Measurements from ENCODE around the gene MAS1L.
"Not testable (repeated sequence)": the region's sequence is repeated elsewhere in the genome, so short reads cannot be mapped to it uniquely, and the experiment has no call there.

The MAS1L gene

DNA sequence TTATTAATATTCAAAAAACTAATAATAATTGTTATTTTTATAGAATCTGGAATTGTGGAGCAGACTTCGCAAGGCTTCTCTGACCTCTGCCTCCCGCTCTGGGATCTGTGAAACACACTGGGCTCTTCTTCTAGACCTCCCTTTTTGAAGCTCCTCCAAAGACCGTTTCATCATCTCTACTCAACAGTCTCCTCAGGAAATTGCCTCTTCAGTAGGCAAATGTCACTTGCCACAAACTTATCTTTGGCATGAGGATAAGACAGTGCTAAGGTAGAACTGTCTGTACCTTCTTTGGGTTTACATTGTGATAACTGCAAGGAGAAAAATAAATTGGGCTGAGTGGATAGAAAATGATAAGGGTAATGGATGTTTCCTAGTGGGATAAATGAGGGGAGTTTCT is 2.3 kb upstream of the MAS1L start:
- no peak for DNase-seq
- in situ Hi-C loops (cut with HindIII; ENCODE audit: low pct_ligation_motif_present, low pct_unique_long_range_greater_than_20kb, low sequenced_read_pairs) = no loop called here

DNA sequence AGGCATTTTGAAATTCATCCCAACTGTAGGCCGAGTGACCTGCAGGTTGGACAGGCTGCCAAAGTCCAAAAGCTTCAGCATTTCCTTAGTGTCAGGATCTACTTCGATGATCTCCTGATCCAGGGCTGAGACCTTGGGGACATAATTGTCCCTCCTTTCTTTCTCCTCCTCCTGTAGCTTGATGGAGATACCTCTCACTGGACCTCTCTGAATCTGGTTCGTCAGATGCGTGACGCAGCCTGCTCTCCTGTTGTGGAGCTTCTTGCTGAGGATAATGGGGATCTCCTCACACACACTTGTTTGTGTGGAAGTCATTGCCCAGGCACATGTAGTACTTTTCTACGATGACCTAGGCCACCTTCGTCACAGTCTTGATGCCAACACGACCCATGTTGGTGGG is 1.5 kb upstream of the MAS1L start:
- in situ Hi-C loops (cut with HindIII; ENCODE audit: low pct_ligation_motif_present, low pct_unique_long_range_greater_than_20kb, low sequenced_read_pairs) = no loop called here

DNA sequence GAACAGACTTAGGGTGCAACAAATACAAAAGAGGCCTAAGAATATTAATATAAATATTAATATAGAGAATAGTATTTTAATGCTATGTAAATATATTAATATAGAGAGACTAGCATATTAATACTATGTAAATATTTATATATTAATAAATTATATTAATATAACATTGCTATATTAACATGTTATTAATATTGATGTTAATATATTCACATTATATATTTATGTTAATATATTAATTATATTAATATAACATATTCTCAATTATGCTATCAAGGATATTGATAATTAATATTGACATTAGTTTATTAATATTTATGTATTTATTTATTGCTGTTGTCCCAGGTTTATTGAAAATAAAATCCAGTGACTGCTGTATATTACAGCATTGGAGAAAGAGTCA is 1.1 kb upstream of the MAS1L start:
- DNase-seq = no peak
- in situ Hi-C loops (cut with HindIII; ENCODE audit: low pct_ligation_motif_present, low pct_unique_long_range_greater_than_20kb, low sequenced_read_pairs) = no loop called here

More for the DNA sequence above, 1.5 kb upstream of the MAS1L start:
- DNase-seq = no peak

DNA sequence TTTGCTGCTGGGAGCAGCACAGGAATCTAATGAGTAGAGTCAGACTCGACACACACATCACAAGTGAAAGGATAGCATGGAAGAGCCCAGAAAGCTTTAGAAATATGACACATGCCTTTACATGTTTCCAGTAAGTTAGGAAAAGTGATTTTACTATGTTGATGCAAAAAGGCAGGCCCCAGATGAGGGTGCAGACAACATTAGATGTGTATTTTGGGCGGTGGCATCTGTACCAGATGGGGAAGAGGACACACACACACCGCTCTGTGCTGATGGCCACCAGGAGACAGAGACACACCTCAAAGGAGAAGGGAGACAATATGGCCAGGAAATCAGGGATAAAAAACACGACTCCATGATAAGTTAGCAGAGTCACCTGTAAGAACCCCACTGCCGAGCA is 625 bp downstream of the MAS1L start:
- in situ Hi-C loops (cut with HindIII; ENCODE audit: low pct_ligation_motif_present, low pct_unique_long_range_greater_than_20kb, low sequenced_read_pairs) = no loop called here
- no peak for DNase-seq

DNA sequence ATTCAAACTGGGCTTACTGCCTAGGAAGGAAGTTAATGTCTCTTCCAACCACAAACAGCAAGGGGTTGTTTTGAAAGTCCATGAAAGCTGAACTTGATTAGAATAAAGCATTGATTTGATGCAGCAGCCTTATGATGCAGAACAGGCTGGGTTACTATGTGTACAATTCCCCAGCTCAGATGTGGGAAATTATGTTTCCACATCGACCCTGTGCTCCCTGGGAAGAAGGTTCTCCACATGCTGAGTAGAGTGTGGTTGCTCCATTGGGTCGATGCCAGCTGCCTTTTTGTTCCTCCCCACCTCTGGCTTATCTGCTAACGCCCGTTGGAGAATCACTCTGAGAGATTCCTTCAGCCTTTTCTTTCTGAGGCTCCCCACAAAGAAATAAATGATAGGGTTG is 1.2 kb downstream of the MAS1L start:
- in situ Hi-C loops (cut with HindIII; ENCODE audit: low pct_ligation_motif_present, low pct_unique_long_range_greater_than_20kb, low sequenced_read_pairs) = no loop called here
- DNase-seq = no peak

DNA sequence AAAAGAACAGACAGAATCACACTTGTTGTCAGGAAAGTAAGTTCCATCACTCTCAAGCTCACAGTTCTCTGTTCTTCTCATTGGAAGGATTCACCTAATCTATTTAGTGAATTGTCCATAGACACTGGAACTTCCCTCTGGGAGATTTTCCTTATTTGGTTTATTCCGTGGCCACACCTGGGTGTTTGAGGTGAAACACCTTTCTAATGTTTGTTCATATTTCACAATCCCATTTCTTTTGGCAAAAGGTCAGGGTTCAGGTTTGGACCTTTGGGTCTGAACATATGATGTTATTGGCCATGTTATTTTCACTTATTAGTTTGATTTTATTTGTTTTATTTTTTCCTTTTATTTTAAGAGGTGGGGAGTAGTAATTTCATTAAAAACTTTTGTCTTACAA is 4.0 kb downstream of the MAS1L start:
- DNase-seq = no peak
- in situ Hi-C loops (cut with HindIII; ENCODE audit: low pct_ligation_motif_present, low pct_unique_long_range_greater_than_20kb, low sequenced_read_pairs) = no loop called here

DNA sequence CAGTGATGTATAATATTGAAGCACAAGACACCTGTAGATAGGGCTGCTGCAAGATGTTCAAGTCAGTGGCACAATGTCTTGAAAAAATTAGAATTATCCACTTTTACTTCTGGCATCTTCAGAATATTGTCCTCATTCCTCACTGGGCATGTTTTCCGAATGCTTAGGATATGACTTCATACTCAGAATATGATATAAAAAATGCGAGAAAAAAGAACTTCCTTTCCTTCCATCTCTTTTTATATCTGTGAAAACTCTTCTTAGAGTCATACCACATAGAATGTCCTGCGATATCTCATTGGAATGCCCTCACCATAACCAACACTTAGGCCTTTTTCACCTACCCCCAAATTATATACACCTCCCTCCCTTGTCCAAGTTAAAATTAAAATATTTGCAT is 4.6 kb downstream of the MAS1L start:
- no peak for DNase-seq

DNA sequence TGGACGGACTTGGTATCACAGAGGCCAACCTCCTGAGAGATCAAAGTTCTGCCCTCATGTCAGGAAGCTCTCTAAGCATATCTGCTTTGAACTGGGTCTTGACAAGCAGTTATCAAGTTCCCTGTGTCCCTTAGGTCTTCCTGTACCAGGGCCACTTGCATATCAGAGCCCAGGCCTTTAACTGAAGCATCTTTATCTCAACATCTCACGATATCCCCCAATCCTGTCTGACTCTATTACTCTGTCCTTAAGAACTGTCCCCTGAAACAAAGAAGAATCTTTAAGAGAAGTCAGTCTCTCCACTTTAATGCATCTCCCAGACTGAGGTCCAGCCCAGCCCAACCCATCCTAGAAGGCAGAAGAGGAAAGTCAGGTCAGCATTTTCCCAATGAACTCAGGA is 8.2 kb downstream of the MAS1L start:
- DNase-seq = no peak
- in situ Hi-C loops (cut with HindIII; ENCODE audit: low pct_ligation_motif_present, low pct_unique_long_range_greater_than_20kb, low sequenced_read_pairs) = no loop called here

More for the DNA sequence above, 4.6 kb downstream of the MAS1L start:
- in situ Hi-C loops (cut with HindIII; ENCODE audit: low pct_ligation_motif_present, low pct_unique_long_range_greater_than_20kb, low sequenced_read_pairs) = no loop called here

DNA sequence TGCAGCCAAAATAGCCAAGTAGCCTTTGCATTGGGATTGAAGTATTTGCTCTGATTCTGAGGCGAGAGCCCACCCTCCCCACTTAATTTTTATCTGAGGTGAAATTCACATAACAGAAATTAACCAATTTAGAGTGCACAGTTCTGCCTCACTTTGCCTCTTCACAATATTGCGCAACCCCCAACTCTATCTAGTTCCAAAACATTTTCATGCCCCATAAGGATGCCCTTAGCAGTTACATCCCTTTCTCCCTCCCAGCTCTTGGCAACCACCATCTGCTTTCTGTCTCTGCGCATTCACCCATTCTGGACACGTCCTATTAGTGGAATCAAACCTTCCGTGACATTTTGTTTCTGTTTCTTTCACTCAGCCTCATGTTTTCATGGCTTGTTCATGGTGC is 9.0 kb downstream of the MAS1L start:
- in situ Hi-C loops (cut with HindIII; ENCODE audit: low pct_ligation_motif_present, low pct_unique_long_range_greater_than_20kb, low sequenced_read_pairs) = no loop called here
- DNase-seq = no peak

DNA sequence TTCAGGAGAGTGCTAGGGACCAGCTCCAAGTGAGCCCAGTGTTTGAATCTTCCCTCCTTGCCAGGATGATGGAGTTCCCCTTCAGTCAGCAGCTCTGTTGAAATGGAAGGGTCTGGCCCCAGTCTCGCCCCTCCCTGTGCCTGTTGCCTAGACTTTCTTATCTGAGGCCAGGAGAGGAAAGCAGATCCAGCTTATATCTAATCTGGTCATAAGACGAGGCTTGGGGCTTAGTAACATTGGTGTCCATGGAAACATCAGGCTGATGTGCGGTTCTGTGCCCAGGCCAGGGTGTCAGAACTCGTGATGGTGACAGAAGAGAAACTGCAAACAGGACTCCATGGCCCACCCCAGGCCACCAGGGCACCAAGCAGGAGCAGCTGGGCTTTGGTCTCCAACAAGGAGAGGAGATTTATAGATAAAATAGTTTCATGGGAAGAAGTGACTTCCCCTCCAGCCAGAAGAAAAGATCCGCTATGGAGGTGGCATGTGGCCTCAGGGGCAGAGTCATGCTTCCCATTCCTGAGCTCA is 9.8 kb downstream of the MAS1L start:
- DNase-seq = no peak

DNA sequence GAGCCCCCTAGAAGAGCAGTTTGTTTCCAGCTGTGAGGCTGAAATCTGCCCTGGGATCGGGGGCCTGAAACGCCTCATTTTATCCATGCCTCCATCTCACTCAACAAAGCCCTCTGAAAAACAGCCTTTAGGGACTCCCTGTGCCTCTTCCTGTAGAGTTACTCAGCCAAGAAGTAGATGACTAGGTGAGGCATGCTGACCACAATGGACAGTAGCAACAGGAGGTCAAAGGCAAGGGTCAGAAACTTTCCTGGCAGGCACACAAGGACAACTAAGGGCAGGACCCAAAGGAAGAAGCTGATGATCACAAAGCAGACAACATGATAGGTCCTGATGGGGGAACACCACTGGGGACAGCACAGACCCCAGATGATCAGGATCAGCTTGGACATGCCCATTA is 12.8 kb downstream of the MAS1L start:
- in situ Hi-C loops (cut with HindIII; ENCODE audit: low pct_ligation_motif_present, low pct_unique_long_range_greater_than_20kb, low sequenced_read_pairs) = no loop called here
- DNase-seq = no peak

More for the DNA sequence above, 9.8 kb downstream of the MAS1L start:
- in situ Hi-C loops (cut with HindIII; ENCODE audit: low pct_ligation_motif_present, low pct_unique_long_range_greater_than_20kb, low sequenced_read_pairs) = no loop called here

DNA sequence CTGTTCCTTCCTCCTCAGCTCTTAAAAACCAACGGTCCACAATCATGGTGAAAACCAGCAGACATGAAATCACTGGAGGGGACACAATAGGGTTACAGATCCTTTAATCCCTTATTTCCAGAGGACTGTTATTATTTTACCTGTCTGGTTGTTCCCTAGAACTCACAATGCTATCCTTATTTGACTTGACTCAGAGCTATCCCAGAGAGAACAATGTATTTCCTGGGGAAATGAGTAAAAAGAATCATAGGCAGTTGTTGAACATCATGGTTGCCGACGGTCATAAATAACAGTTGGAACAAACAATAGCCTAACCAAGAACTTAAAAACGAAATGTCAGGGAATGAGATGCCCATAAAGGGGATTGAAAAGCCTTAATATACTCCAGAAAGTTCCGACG is 21.5 kb downstream of the MAS1L start:
- in situ Hi-C loops (cut with HindIII; ENCODE audit: low pct_ligation_motif_present, low pct_unique_long_range_greater_than_20kb, low sequenced_read_pairs) = no loop called here
- DNase-seq = no peak

DNA sequence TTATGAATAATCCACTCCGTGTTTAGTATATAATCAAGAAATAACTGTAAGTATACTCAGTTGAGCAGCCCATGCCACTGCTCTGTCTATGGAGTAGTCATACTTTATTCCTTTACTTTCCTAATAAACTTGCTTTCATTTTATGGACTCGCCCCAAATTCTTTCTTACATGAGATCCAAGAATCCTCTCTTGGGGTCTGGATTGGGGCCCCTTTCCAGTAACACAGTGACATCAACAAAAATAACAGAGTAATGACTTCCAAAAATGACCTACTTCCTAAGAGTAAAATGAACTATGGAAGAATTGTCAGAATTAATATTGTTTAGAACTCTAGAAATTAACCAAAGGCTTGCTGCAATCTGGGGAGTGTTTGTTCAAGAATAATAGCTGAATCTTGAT is 22.0 kb downstream of the MAS1L start:
- in situ Hi-C loops (cut with HindIII; ENCODE audit: low pct_ligation_motif_present, low pct_unique_long_range_greater_than_20kb, low sequenced_read_pairs) = no loop called here
- no peak for DNase-seq

DNA sequence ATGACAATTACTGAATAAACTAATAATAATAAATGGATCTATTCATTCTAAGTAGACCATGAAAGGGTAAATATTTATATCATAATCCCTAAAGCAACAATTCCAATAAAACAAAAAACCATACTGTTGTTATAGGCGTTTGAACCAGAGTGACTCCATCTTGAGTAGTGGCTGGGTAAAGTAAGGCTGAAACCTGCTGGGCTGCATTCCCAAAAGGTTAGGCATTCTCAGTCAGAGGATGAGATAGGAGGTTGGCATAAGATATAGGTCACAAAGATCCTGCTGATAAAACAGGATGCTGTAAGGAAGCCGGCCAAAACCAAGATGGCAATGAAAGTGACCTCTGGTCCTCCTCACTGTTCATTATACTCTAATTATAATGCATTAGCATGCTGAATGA is 22.5 kb downstream of the MAS1L start:
- in situ Hi-C loops (cut with HindIII; ENCODE audit: low pct_ligation_motif_present, low pct_unique_long_range_greater_than_20kb, low sequenced_read_pairs) = no loop called here
- DNase-seq = no peak

DNA sequence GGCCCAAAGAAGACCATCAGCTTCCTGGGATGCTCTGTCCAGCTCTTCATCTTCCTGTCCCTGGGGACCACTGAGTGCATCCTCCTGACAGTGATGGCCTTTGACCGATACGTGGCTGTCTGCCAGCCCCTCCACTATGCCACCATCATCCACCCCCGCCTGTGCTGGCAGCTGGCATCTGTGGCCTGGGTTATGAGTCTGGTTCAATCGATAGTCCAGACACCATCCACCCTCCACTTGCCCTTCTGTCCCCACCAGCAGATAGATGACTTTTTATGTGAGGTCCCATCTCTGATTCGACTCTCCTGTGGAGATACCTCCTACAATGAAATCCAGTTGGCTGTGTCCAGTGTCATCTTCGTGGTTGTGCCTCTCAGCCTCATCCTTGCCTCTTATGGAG is 25.7 kb downstream of the MAS1L start:
- in situ Hi-C loops (cut with HindIII; ENCODE audit: low pct_ligation_motif_present, low pct_unique_long_range_greater_than_20kb, low sequenced_read_pairs) = no loop called here
- no peak for DNase-seq

DNA sequence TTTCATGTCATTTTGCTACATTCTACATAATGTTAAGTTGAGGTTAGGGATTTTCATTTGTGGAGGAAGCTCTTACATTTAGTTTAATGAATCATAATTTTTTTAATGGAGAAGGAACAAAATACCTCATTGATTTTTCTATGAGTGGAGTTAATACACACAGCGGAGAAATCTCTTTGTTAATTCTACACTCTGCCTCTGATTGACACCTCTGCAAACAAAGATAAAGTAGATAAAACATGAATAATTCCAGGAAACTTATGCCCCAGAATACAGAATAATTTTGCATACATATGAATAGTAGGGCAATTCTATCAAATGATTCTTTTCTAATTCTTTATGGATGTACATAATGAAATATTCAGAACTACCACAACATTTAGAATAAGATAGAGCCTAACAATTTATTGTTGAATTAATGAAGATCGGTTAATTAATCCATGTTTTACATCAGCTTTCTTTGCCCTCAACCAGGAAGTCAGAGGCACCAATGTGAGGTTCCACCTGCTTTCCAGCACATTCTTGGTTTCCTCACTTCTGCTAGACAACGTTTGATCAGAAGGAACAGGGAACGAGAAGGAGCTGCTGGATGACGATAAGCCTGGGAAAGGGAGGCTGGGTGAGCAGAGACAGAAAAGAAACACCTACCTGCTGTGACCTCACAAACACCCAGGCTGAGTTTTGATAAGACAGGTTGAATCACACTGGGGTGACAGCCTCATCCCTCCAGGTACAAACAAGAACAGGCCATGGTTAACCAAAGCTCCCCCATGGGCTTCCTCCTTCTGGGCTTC is 26.5 kb downstream of the MAS1L start:
- in situ Hi-C loops (cut with HindIII; ENCODE audit: low pct_ligation_motif_present, low pct_unique_long_range_greater_than_20kb, low sequenced_read_pairs) = no loop called here

DNA sequence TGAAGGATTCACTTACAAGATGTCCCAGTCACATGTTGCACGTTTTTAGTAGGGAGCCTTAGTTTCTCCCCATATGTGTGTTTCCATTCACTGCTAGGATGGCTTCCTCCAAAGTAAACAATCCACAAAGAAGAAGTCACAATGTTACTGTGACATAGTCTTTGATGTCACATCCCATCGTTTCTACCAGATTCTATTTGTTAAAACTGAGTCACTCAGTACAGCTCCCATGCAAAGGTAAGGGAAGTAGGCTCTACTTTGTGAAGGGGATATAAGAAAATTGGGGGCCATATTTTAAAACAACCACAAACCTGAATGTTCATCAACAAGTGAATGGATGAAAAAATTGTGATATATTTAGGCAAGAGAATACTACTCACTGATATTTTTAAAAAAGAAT is 30.8 kb downstream of the MAS1L start, which contains the start of the genes OR11A1 and OR2H1:
Gene OR11A1 (minus strand): TSS at position 101 of the 400 bp plus-strand sequence. CDS start 29,430 bp downstream, outside the sequence.
Gene OR2H1 (plus strand): TSS at position 185 of the 400 bp plus-strand sequence. CDS start 4,615 bp downstream, outside the sequence.
- no peak for DNase-seq
- in situ Hi-C loops (cut with HindIII; ENCODE audit: low pct_ligation_motif_present, low pct_unique_long_range_greater_than_20kb, low sequenced_read_pairs) = no loop called here

More for the DNA sequence above, 26.5 kb downstream of the MAS1L start:
- DNase-seq = no peak

DNA sequence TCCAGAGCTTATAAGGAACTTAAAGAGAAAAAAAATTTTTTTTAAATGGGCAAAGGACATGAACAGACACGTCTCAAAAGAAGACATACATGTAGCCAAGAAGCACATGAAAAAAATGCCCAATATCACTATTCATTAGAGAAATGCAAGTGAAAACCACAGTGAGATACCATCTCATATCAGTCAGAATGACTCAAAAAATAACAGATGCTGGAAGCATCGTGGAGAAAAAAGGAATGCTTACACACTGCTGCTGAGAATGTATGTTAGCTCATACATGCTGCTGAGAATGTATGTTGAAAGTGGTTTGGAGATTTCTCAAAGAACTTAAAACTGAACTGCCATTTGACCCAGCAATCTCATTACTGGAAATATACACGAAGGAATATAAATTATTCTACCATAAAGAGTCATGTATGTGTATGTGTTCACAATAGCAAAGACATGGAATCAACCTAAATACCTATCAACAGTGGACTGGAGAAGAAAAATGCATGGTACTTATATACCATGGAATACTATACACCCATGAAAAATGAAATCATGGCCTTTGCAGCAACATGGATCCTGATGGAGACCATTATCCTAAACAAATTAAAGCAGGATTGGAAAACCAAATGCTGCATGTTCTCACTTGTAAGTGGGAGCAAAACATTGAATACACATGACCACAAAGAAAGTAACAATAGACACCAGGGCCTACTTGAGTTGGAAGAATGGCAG is 36.1 kb downstream of the MAS1L start:
- in situ Hi-C loops (cut with HindIII; ENCODE audit: low pct_ligation_motif_present, low pct_unique_long_range_greater_than_20kb, low sequenced_read_pairs) = no loop called here
- no peak for DNase-seq

DNA sequence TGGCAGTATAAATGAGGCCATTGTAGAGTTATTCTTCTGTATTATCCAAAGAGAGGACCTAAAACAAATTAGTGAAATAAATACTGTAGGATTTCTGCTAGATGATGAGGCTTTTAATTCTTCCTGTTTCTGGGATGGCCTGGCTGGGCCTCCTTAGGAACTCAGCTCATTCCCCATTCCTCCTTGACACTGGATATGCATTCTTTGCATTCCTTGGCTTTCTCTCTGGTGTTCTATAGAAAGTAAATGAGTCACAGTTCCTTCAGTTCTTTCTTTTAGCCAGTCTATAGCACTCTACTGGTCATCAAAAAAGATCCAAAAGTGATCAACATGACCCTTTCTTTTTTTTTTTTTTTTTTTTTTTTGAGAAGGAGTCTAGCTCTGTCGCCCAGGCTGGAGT is 40.1 kb downstream of the MAS1L start:
- in situ Hi-C loops (cut with HindIII; ENCODE audit: low pct_ligation_motif_present, low pct_unique_long_range_greater_than_20kb, low sequenced_read_pairs) = no loop called here
- DNase-seq = no peak

DNA sequence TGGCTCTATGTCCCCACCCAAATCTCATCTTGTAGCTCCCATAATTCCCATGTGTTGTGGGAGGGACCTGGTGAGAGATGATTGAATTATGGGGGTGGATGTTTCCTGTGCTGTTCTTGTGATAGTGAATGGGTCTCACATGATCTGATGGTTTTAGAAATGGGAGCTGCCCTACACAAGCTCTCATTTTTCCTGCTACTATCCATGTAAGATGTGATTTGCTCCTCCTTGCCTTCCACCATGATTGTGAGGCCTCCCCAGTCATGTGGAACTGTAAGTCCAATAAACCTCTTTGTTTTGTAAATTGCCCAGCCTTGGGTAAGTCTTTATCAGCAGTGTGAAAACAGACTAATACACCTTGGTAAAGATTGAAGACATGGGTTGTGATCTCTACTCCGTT is 43.7 kb downstream of the MAS1L start:
- DNase-seq; in situ Hi-C loops (cut with HindIII; ENCODE audit: low pct_ligation_motif_present, low pct_unique_long_range_greater_than_20kb, low sequenced_read_pairs): not testable (repeated sequence)

Data from ACHN (cell line).